Measurements from ENCODE around the gene KIZ.

- no peak for TF ChIP-seq POLR2A (IDR thresholded peaks at IDR 0.05)
- TF ChIP-seq CTCF (IDR thresholded peaks at IDR 0.05 in 4 of 5, conservative IDR thresholded peaks at IDR 0.05 in 1 of 5) = no peak
These were observed 146.8 kb downstream of the KIZ start for GRCh38 chr20:21272679-21273078.
